ENCODE data around the gene TUBGCP2.
"Not testable (repeated sequence)": the region's sequence is repeated elsewhere in the genome, so short reads cannot be mapped to it uniquely, and the experiment has no call there.

Gene TUBGCP2

GRCh38 chr10:133247681-133248333 is 60.9 kb downstream of the TUBGCP2 start:
- no peak for DNase-seq (ENCODE audit: low spot score)

- no peak for DNase-seq (ENCODE audit: low spot score)
Observed at GRCh38 chr10:133246236-133246626, 62.4 kb downstream of the TUBGCP2 start.

- DNase-seq (ENCODE audit: low spot score) = no peak
Observed at GRCh38 chr10:133245439-133246235, 63.0 kb downstream of the TUBGCP2 start.

GRCh38 chr10:133243593-133243992 is 65.1 kb downstream of the TUBGCP2 start:
- no peak for DNase-seq (ENCODE audit: low spot score)

- peak; percentile 25 for DNase-seq (ENCODE audit: low spot score)
Observed at GRCh38 chr10:133242611-133243356, 65.9 kb downstream of the TUBGCP2 start.

DNA sequence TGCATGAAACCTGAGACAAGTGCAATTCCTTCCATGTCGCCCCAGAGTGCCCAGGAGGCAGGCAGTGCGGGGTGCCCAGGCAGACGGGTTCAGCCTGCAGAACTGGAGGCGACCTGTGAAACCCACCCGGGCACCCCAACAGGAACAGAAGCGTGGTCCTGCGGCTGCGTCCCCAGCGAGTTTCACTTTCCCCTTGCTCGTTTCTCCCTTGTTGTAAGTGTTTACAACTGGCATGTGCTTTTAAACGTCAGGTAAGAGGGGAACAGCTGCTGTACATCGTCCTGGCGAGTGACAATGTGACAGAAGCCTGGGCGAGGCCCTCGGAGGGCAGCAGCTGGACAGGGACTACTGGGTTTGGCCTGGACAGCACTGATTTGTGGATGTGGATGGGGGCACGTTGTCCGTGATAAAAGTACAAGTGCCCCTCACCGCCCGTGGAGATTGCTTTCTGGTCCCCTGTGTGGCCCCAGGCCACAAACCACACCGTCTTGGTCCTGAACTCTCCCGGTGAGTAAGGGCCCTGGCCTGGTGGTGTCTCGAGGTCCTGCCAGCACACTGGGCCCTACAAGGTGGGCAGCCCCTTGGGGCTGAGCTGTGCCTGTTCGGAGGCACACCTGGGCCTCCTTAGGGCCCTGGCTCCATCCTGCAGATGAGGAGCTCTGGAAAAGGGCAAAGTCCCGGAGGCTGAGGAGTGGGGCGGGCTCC is 67.0 kb downstream of the TUBGCP2 start:
- DNase-seq (ENCODE audit: low spot score) = no peak

DNA sequence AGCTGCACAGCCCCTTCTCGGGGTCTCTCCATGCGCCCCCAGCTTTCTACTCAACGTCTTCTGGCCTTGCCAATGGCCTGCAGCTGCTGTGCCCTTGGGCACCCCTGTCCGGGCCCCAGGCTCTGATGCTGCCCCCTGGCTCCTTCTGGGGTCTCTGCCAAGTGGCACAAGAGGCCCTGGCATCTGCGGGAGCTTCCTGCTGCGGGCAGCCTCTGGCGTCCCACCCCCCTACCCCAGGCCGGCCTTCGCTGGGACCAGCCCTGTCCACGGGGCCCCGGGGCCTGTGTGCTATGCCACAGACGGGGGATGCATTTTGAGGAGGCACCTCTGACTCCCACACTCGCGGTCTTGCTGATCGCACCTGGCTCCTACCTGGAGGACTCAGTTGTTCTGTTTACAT is 68.7 kb downstream of the TUBGCP2 start:
- DNase-seq (ENCODE audit: low spot score) = no peak

DNA sequence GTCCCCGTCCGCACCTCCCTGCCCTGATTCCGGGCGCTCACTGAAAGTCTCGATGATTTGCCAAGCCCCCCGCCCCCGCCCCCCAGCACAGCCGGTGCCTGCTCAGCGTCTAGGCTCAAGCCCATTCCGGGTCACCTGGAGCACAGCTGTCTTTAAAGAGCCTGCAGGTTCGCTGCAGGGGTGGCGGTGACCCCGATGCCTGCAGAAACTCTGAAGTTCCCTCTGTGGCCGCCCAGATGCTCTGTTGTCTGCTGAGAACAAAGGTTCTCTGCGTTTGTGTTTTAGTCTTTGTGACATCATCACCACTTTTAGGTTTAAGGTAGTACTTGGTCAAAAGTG is 70.2 kb downstream of the TUBGCP2 start:
- DNase-seq (ENCODE audit: low spot score) = no peak

DNA sequence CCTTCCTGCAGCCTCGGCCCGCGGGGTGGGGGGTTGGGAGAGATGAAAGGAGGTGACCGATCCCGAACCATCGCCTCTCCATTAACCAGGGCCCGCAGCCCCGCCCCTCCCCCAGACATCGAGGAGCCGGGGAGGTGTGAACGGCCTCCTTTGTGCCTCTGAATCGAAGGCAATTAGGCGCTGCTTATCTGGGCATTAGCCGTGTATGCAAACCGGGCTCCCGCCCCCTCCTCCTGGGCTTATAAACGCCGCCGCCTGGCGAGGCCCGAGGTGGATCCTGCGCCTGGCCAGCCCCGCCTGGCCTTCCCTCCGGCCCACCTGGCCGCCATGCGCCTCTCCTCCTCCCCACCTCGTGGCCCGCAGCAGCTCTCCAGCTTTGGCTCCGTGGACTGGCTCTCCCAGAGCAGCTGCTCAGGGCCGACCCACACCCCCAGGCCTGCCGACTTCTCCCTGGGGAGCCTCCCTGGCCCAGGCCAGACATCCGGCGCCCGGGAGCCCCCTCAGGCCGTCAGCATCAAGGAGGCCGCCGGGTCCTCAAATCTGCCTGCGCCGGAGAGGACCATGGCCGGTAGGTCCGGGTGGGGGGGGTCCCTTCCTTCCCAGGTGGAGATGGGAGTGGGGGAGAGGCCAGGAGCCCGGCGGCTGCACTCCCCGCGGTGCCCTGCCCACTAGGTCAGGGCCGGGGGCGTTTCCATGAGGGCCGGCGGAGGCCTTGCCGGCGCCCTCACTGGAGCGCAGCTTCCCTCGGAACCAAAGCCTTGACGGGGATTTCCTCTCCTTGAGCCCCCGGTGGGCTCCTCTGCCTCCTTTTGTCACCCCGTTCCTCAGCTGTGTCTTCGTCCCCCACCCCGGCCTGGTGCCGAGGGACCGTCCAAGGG is 70.8 kb downstream of the TUBGCP2 start, which contains the start of gene VENTX:
TSS of gene VENTX (plus strand) at position 268 of the 878 bp plus-strand sequence. CDS start at position 328, 60 bp downstream.
- DNase-seq (ENCODE audit: low spot score) = no peak

DNA sequence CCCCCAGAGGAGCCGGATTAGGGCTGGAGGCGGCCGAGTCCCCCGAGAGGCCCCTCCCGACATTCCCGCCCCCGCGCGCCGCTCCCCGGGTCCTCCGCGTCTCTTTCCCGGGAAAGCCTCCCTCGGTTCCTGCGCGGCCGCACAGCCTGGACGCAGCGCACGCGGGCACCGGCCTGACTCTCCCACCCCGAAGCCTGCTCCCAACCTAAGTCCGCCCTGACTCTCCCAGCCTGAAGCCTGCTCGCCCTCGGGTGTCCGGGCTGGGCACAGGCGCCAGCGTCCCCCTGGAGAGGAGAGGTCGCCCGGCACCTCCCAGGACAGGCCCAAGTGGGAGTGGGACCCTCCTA is 71.5 kb downstream of the TUBGCP2 start:
- no peak for DNase-seq (ENCODE audit: low spot score)

DNA sequence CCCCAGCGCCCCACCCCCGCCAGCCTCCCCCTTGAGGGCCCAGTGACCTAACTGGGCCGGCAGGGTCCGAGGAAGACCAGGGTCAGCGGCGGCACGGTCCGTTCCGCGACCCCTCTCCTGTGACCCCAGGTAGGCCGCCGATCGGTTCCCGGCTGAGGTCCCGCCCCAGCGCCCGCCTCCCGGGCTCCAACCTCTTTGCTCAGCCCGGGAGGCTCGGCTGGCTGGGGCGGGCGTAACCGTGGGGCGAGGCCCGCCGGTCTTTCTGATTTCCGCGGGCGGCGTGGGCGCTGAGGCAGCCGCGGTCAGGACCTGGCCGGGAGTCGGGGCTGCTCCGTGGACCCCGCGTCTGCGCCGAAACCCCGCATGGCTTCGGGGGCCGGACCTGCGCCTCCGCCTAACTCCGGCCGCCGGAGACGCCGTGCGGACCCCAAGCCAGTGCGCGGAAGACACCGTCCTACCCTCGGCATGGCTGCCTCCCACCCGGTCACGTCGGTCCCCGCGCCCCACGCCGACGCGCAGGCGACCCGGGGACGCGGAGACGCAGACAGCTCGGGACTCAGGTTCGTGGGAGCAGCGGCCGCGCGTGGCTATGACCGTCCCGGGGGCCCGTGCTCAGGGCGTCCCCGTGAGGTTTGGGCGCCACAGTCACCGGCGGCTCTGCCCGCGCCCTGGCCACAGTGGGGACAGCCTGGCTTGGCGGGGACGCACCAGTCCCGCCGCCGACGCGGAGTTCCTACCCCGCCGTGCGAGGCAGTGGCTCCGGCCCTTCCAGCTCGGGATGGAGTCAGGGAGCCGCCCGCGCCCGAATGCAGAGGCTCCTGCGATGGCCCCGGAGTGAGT is 72.1 kb downstream of the TUBGCP2 start:
- DNase-seq (ENCODE audit: low spot score) = no peak

DNA sequence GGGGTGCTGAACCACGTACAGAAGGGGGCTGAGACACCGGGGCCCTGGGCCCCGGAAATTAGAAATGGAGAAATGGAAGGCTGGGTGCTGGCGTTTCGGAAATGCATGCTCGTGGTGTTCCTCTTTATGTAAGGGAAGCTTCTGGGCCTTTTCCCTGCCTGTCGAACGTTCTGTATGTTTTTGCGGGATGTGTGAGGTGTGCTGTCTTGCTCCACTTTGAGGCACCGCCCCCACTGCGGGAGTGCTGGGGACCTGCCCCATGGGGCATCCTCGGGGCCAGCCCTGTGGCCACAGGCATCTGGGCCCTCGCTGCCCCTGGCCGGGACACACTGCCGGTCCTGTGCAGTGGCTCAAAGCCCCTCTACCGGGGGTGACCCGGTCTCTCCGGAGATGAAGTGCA is 72.7 kb downstream of the TUBGCP2 start:
- no peak for DNase-seq (ENCODE audit: low spot score)

DNA sequence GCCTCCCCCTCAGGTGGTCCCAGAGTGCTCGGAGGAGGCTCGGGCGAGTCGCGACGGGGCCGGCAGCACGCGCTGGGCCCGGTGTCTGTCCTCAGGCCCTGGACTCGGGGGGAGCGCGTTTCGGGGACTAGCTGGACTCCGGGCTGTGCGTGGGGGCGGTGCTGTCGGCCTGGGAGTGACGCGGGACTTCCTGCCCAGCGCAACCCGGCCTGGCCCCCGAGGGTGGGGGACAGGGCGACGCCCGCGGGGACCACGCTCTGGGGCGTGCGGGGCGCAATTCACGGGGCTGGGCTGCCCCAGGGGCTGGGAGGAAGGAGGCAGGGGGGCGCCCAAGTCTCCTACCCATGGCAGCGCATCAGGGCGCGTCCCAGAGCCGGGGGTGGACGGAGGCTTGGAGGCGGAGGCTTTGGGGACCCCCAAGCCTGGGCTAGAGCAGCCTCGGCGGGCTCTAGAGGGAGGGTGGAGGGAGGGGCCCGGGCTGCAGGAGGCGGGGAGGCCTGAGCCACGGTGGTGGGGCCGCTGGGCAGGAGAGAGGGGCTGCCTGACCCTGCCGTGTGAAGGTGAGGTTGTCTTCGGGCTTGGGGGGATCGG is 73.3 kb downstream of the TUBGCP2 start:
- no peak for DNase-seq (ENCODE audit: low spot score)

DNA sequence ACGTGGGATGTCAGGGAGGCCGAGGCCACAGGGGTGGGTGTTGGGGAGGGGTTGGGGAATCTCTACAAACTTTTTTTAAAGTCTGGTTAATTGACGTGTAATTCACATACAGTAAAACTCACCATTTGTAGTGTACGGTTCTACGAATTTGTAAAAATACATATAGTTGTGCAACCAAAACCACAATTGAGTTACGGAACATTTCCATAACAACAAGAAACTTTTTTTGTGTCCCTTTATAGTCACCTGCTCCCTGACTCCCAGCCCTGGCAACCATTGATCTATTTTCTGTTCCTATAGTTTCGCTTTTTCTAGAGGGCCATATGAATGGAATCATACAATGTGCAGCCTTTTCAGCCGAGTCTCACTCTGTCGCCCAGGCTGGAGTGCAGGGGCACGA is 73.9 kb downstream of the TUBGCP2 start:
- not testable (repeated sequence) for DNase-seq (ENCODE audit: low spot score)

DNA sequence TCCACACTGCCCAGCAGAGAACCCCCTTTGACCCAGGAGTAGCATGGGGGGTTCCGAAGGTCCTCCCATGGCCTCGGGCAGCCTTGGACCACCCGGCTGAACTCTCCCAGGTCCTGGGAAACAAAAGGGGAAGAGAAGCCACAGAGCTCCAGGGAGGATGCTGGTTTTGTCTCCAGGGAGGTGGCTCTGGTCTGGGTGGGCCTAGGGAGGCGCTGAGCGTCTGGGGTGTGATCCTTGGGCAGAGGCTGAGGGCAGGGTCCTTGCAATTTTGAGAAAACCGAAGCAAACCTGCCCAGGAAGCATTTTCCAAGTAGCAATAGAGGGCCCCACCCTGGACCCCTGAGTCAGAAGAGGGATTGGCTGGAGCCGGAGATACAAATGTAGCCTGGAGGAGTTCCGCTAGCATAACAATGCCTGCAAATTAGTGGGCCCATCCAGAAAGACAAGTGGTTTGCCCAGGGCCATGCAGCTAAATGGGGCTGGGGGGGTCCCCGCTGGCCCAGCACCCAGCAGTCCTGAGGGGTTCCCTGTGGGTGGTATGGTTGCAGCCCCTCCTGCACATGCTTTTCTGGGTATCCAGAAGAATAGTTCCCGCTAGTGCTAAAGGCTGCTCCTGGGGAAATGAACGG is 76.6 kb downstream of the TUBGCP2 start:
- DNase-seq (ENCODE audit: low spot score) = no peak

- DNase-seq (ENCODE audit: low spot score) = no peak
Observed at GRCh38 chr10:133231244-133231945, 77.3 kb downstream of the TUBGCP2 start.

DNA sequence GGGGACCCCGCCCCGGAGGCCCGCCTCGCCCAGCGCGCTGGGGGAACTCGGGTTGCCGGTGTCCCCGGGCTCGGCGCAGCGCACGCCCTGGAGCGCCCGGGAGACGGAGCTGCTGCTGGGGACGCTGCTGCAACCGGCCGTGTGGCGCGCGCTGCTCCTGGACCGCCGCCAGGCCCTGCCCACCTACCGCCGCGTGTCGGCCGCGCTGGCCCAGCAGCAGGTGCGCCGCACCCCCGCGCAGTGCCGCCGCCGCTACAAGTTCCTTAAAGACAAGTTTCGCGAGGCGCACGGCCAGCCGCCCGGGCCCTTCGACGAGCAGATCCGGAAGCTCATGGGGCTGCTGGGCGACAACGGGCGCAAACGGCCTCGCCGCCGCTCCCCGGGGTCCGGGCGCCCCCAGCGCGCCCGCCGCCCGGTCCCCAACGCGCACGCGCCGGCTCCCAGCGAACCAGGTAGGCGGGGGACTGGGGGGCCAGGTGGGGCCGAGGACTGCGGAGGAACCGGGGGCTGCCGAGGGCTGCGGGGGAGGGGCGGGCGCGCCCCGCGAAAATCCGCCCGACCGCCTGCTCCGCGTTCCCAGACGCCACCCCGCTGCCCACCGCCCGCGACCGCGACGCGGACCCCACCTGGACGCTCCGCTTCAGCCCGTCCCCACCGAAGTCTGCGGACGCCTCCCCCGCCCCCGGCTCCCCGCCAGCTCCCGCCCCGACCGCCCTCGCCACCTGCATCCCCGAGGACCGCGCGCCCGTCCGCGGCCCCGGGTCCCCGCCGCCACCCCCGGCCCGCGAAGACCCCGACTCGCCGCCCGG is 78.1 kb downstream of the TUBGCP2 start:
- DNase-seq (ENCODE audit: low spot score) = no peak

DNA sequence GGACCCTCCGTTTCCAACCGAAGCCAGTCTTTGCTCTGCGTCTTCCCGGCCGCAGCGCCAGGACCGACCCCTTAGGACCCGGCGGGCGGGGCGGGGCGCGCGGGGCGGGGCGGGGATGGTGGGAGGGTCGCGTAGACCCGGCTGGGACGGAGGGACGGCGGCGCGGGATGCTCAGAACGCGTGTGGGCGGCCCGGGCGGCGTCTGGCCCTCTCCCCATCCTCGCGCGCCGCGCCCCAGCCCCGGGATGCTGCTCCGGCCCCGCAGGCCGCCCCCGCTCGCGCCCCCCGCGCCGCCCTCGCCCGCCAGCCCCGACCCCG is 78.7 kb downstream of the TUBGCP2 start, which contains the start of gene UTF1:
TSS of gene UTF1 (plus strand) at position 174 of the 318 bp plus-strand sequence. CDS start at position 246, 72 bp downstream.
- DNase-seq (ENCODE audit: low spot score) = no peak

Data from COLO829 (cell line).